ENCODE data around the gene MEPE. TPM values are rescaled to one million over a fixed set of nuclear protein-coding genes. Genes with fewer than 3 reads are reported as not detected.

The MEPE gene
- total and polyA plus RNA-seq, 2 of the 8 experiments (the other 6 are each of a cell fraction or from before 2014, with no cell fraction given), result not detected

DNA sequence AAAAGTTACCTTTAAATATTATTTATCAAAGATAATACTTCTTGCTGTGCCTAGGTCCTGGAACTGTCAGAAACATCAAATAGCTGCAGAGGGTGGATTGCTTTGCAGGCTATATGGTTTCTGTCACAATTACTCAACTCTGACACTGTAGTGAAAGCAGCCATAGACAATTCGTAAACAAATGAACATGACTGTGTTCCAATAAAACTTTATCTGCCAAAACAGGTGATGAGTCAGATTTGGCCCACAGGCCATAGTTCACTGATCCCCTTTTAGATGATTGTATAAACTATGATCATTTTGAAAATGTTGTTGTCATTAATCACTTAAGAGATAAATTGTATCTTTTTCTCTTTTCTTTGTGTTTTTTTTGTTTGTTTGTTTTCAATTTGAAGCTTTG lies 8.4 kb upstream of the MEPE start:
- Histone ChIP-seq H2BK20ac (ENCODE audit: low read length) (no peak overlapping the region), H3K56ac (replicated peaks; ENCODE audit: insufficient read length, low read depth, low read length) (no peak overlapping the region), H2AFZ (ENCODE audit: low read length) (no peak overlapping the region), H3K23ac (ENCODE audit: insufficient read length) (no peak overlapping the region), H4K8ac (ENCODE audit: extremely low read depth, insufficient read depth, low read length) (no peak overlapping the region), H3K27me3 (replicated peaks in 1 of 4; ENCODE audit: control insufficient read depth in 3 of 4, extremely low read depth in 1 of 4, insufficient read depth in 3 of 4, low read length in 3 of 4) (no peaks in the 10 kb centered on the region; a peak in 1 of 7 replicates), H3K14ac (ENCODE audit: insufficient read length) (no peak overlapping the region), H4K91ac (replicated peaks; ENCODE audit: insufficient read length, low read length) (no peak overlapping the region), H2BK5ac (ENCODE audit: low read depth, low read length) (no peak overlapping the region), H3K4me3 (ENCODE audit: extremely low read depth in 1 of 4, insufficient read depth in 2 of 4, low read depth in 3 of 4, low read length in 4 of 4) (no peak overlapping the region), H3K27ac (ENCODE audit: low read depth, low read length) (no peak overlapping the region), H2BK12ac (ENCODE audit: low read depth, low read length) (no peak overlapping the region), H3K4ac (replicated peaks; ENCODE audit: insufficient read length, low read depth, low read length) (no peak overlapping the region), H3K9me3 (ENCODE audit: insufficient read depth in 2 of 2, low read depth in 1 of 2, low read length in 1 of 2) (peaks cover 0 to 3% of the 10 kb centered on the region in 2 experiments; a peak in 1 of 4 replicates), H2BK120ac (replicated peaks; ENCODE audit: low read depth, low read length) (no peak overlapping the region), H3K18ac (ENCODE audit: extremely low read depth, low read length) (no peak overlapping the region), H4K20me1 (replicated peaks in 1 of 2; ENCODE audit: control insufficient read depth in 1 of 2, insufficient read depth in 2 of 2, low read length in 2 of 2) (no peaks in the 10 kb centered on the region), H3K23me2 (ENCODE audit: low read depth, low read length) (no peaks in the 10 kb centered on the region), H3K79me1 (ENCODE audit: low read depth, low read length) (no peaks in the 10 kb centered on the region), H3K4me1 (replicated peaks in 1 of 4; ENCODE audit: control insufficient read depth in 3 of 4, insufficient read depth in 4 of 4, low read length in 3 of 4) (peaks cover 0 to 1% (median 0%) of the 10 kb centered on the region in 4 experiments; a peak in 2 of 7 replicates), H2AK5ac (ENCODE audit: low read depth, low read length) (no peak overlapping the region), H3K4me2 (ENCODE audit: insufficient read depth in 1 of 2, low read depth in 2 of 2, low read length in 2 of 2) (no peak overlapping the region), H3K9ac (replicated peaks in 1 of 4; ENCODE audit: extremely low read depth in 1 of 4, low read depth in 3 of 4, low read length in 3 of 4) (no peak overlapping the region), H3K36me3 (ENCODE audit: control insufficient read depth in 2 of 4, insufficient read depth in 4 of 4, low read length in 3 of 4) (no peaks in the 10 kb centered on the region), H4K5ac (ENCODE audit: insufficient read length, low read depth, low read length) (no peak overlapping the region), H3K79me2 (ENCODE audit: control insufficient read depth in 1 of 2, insufficient read depth in 2 of 2, low read length in 2 of 2) (no peaks in the 10 kb centered on the region), H2BK15ac (ENCODE audit: low read length) (no peak overlapping the region)
- WGBS, 2 experiments (ENCODE audit: extremely low coverage in 1 of 2, insufficient coverage in 1 of 2, insufficient read length in 1 of 2, insufficient replicate concordance in 2 of 2, low coverage in 1 of 2, low lambda C conversion rate in 2 of 2, missing lambda C conversion rate in 1 of 2), result 26% methylated on average over 1 of the region's 1 CpG; no CpG with 5 or more reads in 1 of the 2 experiments
- DNase-seq (ENCODE audit: low read depth in 1 of 2, low spot score in 2 of 2), result no peak
- ChIA-PET CTCF (ENCODE audit: partially characterized antibody) (interaction anchor here (3.7 to 4.0 kb wide), 2 partner anchors 14 to 24 kb away, joined by 16 to 37 read pairs; no protein-coding TSS in a partner anchor), POLR2A (ENCODE audit: partially characterized antibody) (no interaction called here)
- FAIRE-seq, result no peak
- TF ChIP-seq CBX8 (IDR thresholded peaks at IDR 0.05; ENCODE audit: borderline replicate concordance, low read depth, low read length) (no peak), ASH2L (IDR thresholded peaks at IDR 0.05; ENCODE audit: low read length) (no peak), KDM4A (IDR thresholded peaks at IDR 0.05; ENCODE audit: low read depth, low read length, severe bottlenecking) (no peak), GABPA (IDR thresholded peaks at IDR 0.05; ENCODE audit: borderline replicate concordance, insufficient read depth, low read length) (no peak), SAP30 (IDR thresholded peaks at IDR 0.05; ENCODE audit: insufficient read depth, insufficient replicate concordance, low read length) (no peak), CHD1 (IDR thresholded peaks at IDR 0.05; ENCODE audit: low read depth, low read length) (no peak), YY1 (IDR thresholded peaks at IDR 0.05; ENCODE audit: low read depth, low read length) (no peak), EZH2 (IDR thresholded peaks at IDR 0.05; ENCODE audit: low read depth, low read length, severe bottlenecking) (no peak), GTF2F1 (IDR thresholded peaks at IDR 0.05; ENCODE audit: borderline replicate concordance, low read depth, low read length) (no peak), PHF8 (conservative IDR thresholded peaks at IDR 0.05; ENCODE audit: low read depth, low read length) (no peak), SRF (IDR thresholded peaks at IDR 0.05; ENCODE audit: low read depth, low read length) (no peak)
- TF ChIP-seq, protein P1, sequence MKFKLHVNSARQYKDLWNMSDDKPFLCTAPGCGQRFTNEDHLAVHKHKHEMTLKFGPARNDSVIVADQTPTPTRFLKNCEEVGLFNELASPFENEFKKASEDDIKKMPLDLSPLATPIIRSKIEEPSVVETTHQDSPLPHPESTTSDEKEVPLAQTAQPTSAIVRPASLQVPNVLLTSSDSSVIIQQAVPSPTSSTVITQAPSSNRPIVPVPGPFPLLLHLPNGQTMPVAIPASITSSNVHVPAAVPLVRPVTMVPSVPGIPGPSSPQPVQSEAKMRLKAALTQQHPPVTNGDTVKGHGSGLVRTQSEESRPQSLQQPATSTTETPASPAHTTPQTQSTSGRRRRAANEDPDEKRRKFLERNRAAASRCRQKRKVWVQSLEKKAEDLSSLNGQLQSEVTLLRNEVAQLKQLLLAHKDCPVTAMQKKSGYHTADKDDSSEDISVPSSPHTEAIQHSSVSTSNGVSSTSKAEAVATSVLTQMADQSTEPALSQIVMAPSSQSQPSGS (IDR thresholded peaks at IDR 0.05; ENCODE audit: low read length), result no peak
